ENCODE measurements around the gene ARAP1. TPM values are rescaled to one million over a fixed set of nuclear protein-coding genes. Genes with fewer than 3 reads are reported as not detected.

The ARAP1 gene
- total RNA-seq, 1 donor = 74.3 TPM

DNA sequence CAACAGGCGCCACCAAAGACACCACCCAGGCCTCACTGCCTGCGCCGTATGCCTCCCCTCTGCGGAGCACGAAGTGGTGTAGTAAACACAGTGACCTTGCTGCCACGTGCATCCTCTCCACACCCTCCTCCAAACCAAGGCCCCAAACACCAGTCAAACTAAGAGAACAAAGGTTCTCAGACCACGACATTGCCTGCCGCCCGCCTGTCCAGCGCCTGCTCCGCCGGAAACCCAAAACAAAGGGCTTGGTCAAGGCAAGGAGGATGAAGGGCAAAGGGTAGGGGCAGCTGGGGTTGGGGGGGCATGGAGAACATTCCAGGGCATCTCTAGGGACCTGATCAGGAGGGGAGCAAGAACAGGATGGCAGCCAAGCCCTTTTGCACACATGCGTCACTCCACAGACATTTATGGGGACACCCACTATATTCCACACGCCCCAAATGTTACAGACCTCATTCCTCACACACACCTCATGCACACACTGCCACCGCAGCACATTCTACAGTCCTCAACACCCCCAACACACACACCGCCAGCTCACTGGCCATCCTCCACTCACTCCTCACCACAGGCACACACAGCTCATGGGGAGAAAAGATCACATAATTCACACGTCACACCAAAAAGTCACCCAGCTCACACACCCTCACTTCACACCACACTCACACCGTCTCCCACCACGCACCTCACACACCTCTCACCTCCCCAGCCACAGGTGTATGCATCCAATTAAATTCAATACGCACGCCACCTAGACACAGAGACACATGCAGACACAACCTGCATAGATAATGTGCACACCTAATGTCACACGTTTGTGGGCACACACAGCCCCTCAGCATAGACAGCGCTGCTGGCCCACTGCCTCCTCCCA lies 112.5 kb downstream of the ARAP1 start:
- Histone ChIP-seq H3K27me3 (ENCODE audit: insufficient read depth, low read length) (peaks cover 20% of the 10 kb centered on the region), H3K9me3 (ENCODE audit: low read depth, low read length) (no peaks in the 10 kb centered on the region), H3K4me1 (ENCODE audit: insufficient read depth, low read length) (peaks cover 13% of the 10 kb centered on the region), H3K4me3 (ENCODE audit: low read length) (no peak overlapping the region)

DNA sequence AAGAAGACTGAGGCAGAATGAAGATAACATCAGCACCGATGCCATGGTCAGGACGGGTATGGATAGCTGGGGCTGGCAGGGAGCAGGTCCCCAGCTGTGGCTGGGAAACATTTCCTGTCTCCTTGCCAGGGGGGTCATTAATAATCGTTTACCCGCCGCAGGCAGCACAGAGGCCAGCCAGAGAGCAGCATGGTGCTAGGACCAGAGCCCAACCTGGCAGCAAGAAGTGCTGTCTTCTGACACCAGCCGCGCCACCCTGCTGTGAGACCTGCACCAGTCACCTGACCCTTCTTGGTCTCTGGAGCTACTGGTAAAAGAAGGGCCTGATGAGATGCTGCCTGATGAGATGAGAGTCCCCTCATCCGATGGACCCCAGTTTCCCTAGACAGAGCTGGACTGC lies 114.3 kb downstream of the ARAP1 start:
- Histone ChIP-seq H3K4me1 (ENCODE audit: insufficient read depth, low read length) (peaks cover 8% of the 10 kb centered on the region), H3K4me3 (ENCODE audit: low read length) (no peak overlapping the region), H3K9me3 (ENCODE audit: low read depth, low read length) (no peaks in the 10 kb centered on the region), H3K27me3 (ENCODE audit: insufficient read depth, low read length) (peaks cover 20% of the 10 kb centered on the region)

DNA sequence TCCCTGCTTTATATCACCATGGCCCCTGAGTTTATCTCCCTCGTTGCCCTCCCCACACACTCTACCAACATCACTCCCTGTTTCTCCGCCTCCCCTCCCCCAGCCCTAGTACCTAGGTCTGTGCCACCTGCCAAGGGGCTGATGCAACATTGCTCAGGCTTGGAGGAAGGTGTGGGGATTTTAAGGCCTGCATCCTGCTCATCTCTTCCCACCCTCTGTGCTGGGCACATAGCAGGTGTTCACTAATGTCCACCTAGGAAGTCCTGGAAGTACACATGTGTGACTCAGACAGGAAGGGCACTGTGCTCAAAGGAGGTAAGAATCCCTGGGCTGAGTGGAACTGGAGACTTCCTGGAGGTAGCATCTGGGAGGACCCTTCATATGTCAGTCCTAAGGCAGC lies 115.0 kb downstream of the ARAP1 start:
- H3K27me3 ChIP-seq (ENCODE audit: insufficient read depth, low read length) = peaks cover 20% of the 10 kb centered on the region
- no peak overlapping the region for H3K4me3 ChIP-seq (ENCODE audit: low read length)
- H3K9me3 ChIP-seq (ENCODE audit: low read depth, low read length) = no peaks in the 10 kb centered on the region
- H3K4me1 ChIP-seq (ENCODE audit: insufficient read depth, low read length) = peaks cover 6% of the 10 kb centered on the region

DNA sequence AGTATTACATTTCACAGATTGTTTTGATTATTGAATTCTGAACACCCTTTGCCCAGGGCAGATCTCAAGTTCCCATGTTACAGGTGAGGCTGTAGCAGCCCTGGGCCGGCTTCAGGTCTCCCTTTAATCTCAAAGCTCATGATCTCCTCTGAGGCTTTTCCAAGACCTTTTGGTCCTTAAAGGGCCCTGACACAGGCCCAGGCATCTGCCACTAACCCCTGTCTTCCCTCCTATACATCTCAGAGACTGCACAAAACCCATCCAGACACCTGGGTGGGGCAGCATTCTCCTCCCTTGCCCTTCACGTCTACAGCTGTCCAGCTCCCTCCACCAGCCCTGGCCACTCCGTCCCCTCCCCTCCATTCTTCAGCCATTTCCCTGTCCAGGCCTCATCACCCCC lies 115.8 kb downstream of the ARAP1 start:
- Histone ChIP-seq H3K4me1 (ENCODE audit: insufficient read depth, low read length) (no peaks in the 10 kb centered on the region), H3K9me3 (ENCODE audit: low read depth, low read length) (no peaks in the 10 kb centered on the region), H3K4me3 (ENCODE audit: low read length) (no peak overlapping the region), H3K27me3 (ENCODE audit: insufficient read depth, low read length) (peaks cover 13% of the 10 kb centered on the region)

DNA sequence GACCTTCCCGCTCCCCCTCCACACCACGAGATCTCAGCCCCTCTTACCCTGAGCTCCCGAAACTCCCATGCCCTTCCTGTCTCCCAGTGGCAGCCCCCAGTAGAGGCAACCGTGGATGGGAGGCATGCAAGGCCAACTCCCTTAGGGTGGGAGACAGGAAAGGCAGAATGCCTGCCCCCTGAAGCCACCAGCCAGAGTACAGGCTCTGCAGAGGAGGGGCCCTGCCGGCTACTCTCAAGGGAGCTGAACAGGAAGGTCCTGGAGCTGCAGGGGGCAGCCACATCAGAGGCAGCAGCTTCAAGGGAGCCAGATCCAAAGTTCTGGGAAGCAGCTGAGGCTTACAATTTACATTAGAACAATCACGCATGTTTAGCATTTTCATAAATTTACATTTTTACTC lies 116.3 kb downstream of the ARAP1 start:
- peaks cover 8% of the 10 kb centered on the region for H3K27me3 ChIP-seq (ENCODE audit: insufficient read depth, low read length)
- no peak overlapping the region for H3K4me3 ChIP-seq (ENCODE audit: low read length)
- H3K9me3 ChIP-seq (ENCODE audit: low read depth, low read length) = no peaks in the 10 kb centered on the region
- H3K4me1 ChIP-seq (ENCODE audit: insufficient read depth, low read length) = no peaks in the 10 kb centered on the region

DNA sequence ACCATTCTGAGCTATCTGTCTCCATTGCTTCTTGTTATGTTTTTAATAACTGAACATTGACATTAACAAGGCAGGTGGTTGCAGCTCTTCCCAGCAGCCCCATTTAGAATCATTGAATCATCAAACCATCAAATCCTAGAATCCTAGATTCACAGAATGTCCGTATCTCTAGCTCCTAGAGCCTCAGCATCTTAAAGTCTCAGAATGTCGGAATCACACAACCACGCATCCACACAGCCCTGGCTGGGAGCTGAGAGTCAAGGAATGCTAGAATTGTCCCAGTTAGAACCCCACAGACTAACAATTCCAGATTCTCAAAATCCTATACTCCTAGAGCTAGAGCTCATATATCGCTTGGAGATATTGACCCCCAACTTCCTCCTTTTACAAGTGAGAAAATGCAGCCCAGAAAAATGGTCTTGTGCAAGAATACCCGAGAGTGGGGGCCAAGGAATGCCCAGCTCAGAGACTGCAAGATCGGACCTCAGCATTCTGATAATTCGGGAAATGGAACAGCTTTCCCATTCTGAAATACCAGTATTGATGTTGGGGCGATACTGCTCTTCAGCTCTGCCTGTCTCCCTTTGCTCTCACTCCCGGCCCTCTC lies 116.8 kb downstream of the ARAP1 start:
- Histone ChIP-seq H3K9me3 (ENCODE audit: low read depth, low read length) (no peaks in the 10 kb centered on the region), H3K27me3 (ENCODE audit: insufficient read depth, low read length) (peaks cover 4% of the 10 kb centered on the region), H3K4me3 (ENCODE audit: low read length) (no peak overlapping the region), H3K4me1 (ENCODE audit: insufficient read depth, low read length) (no peaks in the 10 kb centered on the region)

Other genes with a start within 250 kb of the ARAP1 start
- gene PDE2A, start 78.0 kb downstream of the ARAP1 start, total RNA-seq = 3.7 TPM
- gene STARD10, start 41.6 kb upstream of the ARAP1 start, total RNA-seq = 10.2 TPM
- gene ATG16L2, start 62.0 kb upstream of the ARAP1 start, total RNA-seq = 34.4 TPM

Measured in mononuclear cell (primary cell).